Activated CD4-positive, alpha-beta memory T cell treated with anti-CD3 and anti-CD28 coated beads for 36 hours (primary cell): Measurements from ENCODE around the gene GPRIN3. TPM values are rescaled to one million over a fixed set of nuclear protein-coding genes. Genes with fewer than 3 reads are reported as not detected.

ENCODE experiments used
- CTCF ChIA-PET: fragments of 350-600 bp; sonication (Branson Sonifier 250); formaldehyde crosslinking; loops from one replicate; lab custom pipeline; 2021; ENCODE audit warnings: antibody characterized with exemption, inconsistent platforms; lab: Charles Lee
- POLR2A ChIA-PET: fragments of 350-600 bp; sonication (Branson Sonifier 250); formaldehyde crosslinking; loops from one replicate; lab custom pipeline; 2021; ENCODE audit warnings: antibody characterized with exemption; lab: Charles Lee
- DNase-seq: peaks from one replicate; pipeline ENCODE4 v3.0.0-alpha.2; 2020
- H3K27ac Mint-ChIP-seq: one replicate; pipeline ENCODE4 v1.8.0; 2021; ENCODE audit warnings: mixed read lengths
- H3K27me3 Mint-ChIP-seq: one replicate; pipeline ENCODE4 v1.8.0; 2021; ENCODE audit warnings: mixed read lengths
- H3K36me3 Mint-ChIP-seq: one replicate; pipeline ENCODE4 v1.8.0; 2021; ENCODE audit warnings: mixed read lengths
- H3K4me1 Mint-ChIP-seq: one replicate; pipeline ENCODE4 v1.8.0; 2021; ENCODE audit warnings: low read depth, mixed read lengths
- H3K4me3 Mint-ChIP-seq: one replicate; pipeline ENCODE4 v1.8.0; 2021; ENCODE audit warnings: mild to moderate bottlenecking, mixed read lengths
- H3K9me3 Mint-ChIP-seq: one replicate; pipeline ENCODE4 v1.8.0; 2021; ENCODE audit warnings: mixed read lengths
- intact Hi-C: fragments of 100-400 bp; cut with micrococcal nuclease; formaldehyde crosslinking; loops from one replicate; pipeline ENCODE4 v1.15.1; 2023
- total RNA-seq, 2 experiments: library from RNA; stranded (reverse); gene quantifications; one replicate each; pipeline ENCODE4 v1.2.3, GENCODE V29; 2021

The GPRIN3 gene
- total RNA-seq, 2 experiments from 2014 or later = 20.0 to 22.7 TPM

DNA sequence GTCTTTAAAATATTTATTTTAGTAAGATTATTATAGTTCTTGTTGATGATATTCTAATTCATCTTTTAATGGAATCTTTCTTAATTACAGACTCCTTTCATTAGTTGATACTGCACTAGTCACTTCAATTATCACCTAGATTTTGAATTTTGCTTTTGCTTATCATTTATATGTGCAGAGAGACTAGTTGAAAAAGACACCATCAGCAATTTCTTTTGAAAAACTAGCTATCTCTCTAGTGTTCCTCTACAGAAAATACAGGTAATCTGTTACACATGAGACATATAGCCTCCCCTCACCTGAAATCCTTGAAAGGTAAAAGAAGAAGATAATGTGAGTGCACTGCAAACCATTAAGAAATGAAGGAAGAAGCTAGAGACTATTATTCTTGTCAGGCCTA, 31.3 kb downstream of the GPRIN3 start:
- intact Hi-C loops = no loop called here
- H3K4me3 Mint-ChIP-seq = no peak overlapping the region

DNA sequence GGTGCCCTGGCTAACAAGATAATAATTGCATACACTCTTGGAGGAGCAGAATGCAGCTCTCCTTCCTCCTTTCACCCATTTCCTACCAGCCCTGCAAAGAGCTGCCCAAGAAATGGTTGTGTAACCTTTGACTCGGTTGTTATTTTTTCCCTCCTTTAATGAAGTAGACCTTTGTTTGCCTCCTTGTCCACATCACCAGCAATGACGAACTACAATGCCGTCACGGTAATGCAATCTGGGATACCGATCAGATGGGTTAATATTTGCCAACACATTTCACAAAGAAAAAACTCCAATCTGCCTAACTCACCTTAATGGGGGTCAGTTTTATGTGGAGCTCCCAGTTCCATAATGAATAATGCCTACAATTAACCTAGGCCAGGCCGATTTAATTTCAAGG, 32.0 kb downstream of the GPRIN3 start:
- ChIA-PET CTCF (interaction anchor here (0.8 to 1.3 kb wide), 3 partner anchors 7 to 21 kb away, joined by 3 to 4 read pairs (median 4); no protein-coding TSS in a partner anchor), POLR2A (interaction anchor here (1.0 kb wide), 1 partner anchor 18 kb away, joined by 3 read pairs; no protein-coding TSS in a partner anchor)
- peaks cover 10% of the 10 kb centered on the region for H3K36me3 Mint-ChIP-seq
- intact Hi-C loops = no loop called here
- no peak overlapping the region for H3K4me3 Mint-ChIP-seq
- DNase-seq = no peak
- H3K9me3 Mint-ChIP-seq = no peaks in the 10 kb centered on the region
- no peaks in the 10 kb centered on the region for H3K27me3 Mint-ChIP-seq
- no peak overlapping the region for H3K27ac Mint-ChIP-seq
- peaks cover 70% of the 10 kb centered on the region for H3K4me1 Mint-ChIP-seq

More for the DNA sequence above, 31.3 kb downstream of the GPRIN3 start:
- Mint-ChIP-seq H3K4me1 (peaks cover 65% of the 10 kb centered on the region), H3K27ac (no peak overlapping the region), H3K36me3 (peaks cover 10% of the 10 kb centered on the region), H3K27me3 (no peaks in the 10 kb centered on the region), H3K9me3 (no peaks in the 10 kb centered on the region)
- DNase-seq = no peak
- ChIA-PET CTCF (interaction anchor here (0.7 to 1.3 kb wide), 7 partner anchors 10 to 31 kb away, joined by 3 to 6 read pairs (median 3); partner anchors contain the start of gene GPRIN3), POLR2A (interaction anchor here (0.8 to 1.0 kb wide), 2 partner anchors 16 to 18 kb away, joined by 3 read pairs; no protein-coding TSS in a partner anchor)

DNA sequence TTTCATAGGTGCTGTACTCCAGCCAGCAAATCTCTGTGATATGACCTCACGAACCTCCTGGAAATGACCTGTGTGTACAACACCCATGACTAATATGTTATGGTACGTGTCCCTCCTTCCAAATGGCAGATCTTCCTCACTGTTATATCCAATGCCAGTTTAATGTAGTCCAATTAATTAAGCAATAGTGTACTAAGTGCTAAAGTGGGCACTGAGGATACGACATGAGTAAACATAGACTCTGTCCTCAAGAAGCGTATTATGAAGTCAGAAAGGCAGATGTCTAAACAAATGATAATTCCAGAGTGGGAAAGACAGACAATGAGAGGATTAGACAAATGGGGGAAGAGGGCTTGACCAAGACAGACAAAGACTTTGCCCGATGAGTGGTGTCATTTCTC, 33.9 kb downstream of the GPRIN3 start:
- Mint-ChIP-seq H3K27me3 (no peaks in the 10 kb centered on the region), H3K4me1 (peaks cover 86% of the 10 kb centered on the region), H3K27ac (no peak overlapping the region), H3K9me3 (no peaks in the 10 kb centered on the region), H3K36me3 (peaks cover 10% of the 10 kb centered on the region), H3K4me3 (no peak overlapping the region)
- DNase-seq = no peak
- intact Hi-C loops = loop anchor here (2.0 kb wide), 1 partner anchor 15 kb away; no protein-coding TSS in a partner anchor
- ChIA-PET POLR2A (interaction anchor here (1.1 kb wide), 1 partner anchor 13 kb away, joined by 3 read pairs; no protein-coding TSS in a partner anchor), CTCF (interaction anchor here (1.2 to 2.0 kb wide), 3 partner anchors 10 to 18 kb away, joined by 4 to 5 read pairs (median 5); no protein-coding TSS in a partner anchor)

DNA sequence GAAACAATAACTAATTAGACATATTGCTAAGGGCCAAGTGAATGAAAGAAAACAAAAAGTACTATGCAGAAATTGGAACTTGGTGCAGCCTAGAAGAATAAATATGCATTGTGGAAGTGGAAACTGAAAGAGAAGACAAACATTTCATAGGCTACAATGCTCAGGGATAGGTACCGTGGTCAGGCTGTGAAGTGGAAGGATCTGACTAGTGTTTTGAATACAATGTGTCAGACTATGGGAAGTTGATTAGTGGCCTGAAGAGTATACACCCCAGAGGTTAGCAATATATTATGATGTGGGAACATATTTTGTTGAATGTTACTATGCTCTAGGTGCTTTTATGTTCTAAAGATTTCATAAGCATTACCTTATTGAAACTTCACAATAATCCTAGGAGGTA, 36.8 kb downstream of the GPRIN3 start:
- Mint-ChIP-seq H3K4me3 (no peak overlapping the region), H3K27ac (no peak overlapping the region), H3K36me3 (peaks cover 4% of the 10 kb centered on the region), H3K4me1 (peaks cover 92% of the 10 kb centered on the region), H3K27me3 (no peaks in the 10 kb centered on the region), H3K9me3 (no peaks in the 10 kb centered on the region)
- no peak for DNase-seq
- CTCF ChIA-PET = interaction anchor here (0.6 to 1.4 kb wide), 2 partner anchors 12 to 15 kb away, joined by 3 to 6 read pairs; no protein-coding TSS in a partner anchor
- intact Hi-C loops = loop anchor here (2.0 kb wide), 1 partner anchor 24 kb away; no protein-coding TSS in a partner anchor
- POLR2A ChIA-PET = interaction anchor here (0.9 kb wide), 1 partner anchor 14 kb away, joined by 3 read pairs; no protein-coding TSS in a partner anchor

DNA sequence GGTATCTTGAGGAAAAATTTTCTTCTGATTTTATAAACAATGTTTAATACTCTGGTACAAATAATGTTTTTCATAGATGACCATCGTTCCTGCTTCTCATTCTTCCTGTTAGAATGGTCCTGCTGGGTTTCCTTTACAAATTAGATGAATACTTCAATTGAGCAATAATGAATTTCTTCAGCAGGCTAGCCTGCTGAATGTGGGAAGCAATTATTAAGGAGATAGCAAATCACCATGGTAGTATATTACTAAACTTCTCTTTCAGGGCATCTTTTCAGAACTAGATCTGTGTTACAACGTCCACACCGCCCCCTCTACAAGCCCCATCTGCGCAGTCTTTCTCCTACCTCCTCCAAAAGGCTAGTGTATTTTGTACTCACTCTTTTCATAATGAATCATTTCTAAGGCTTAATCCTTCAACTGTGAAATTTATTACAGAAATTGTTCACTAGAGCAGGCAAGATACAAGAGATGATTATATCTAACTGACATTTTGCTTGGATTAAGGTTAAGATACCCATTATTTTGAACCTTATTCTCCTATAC, 38.4 kb downstream of the GPRIN3 start:
- Mint-ChIP-seq H3K27ac (no peak overlapping the region), H3K4me3 (no peak overlapping the region), H3K4me1 (peaks cover 88% of the 10 kb centered on the region), H3K27me3 (no peaks in the 10 kb centered on the region), H3K9me3 (peaks cover 3% of the 10 kb centered on the region), H3K36me3 (peaks cover 6% of the 10 kb centered on the region)
- ChIA-PET POLR2A (interaction anchor here (1.2 kb wide), 1 partner anchor 9 kb away, joined by 3 read pairs; no protein-coding TSS in a partner anchor), CTCF (interaction anchor here (2.2 kb wide), 1 partner anchor 14 kb away, joined by 7 read pairs; no protein-coding TSS in a partner anchor)
- intact Hi-C loops = loop anchor here (2.0 kb wide), 1 partner anchor 14 kb away; no protein-coding TSS in a partner anchor
- no peak for DNase-seq

DNA sequence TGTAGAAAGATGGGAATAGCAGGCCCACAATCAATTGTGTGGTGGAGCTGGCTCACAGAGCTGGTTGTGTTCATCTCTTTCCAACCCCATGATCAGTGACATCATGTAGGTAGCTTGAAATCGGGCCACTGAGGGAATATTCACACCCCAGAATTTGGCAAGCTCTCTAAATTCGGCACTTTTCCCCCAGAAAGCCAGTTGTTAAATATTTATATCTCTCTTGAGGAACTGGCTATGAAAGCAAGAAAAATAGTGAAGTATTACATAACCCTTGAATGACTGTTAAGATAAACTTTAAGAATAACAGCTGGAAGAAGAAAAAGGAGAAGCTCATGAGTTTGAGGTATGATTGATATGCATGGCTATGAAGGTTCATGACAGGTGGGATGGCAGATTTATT, 38.9 kb downstream of the GPRIN3 start:
- H3K27ac Mint-ChIP-seq = no peak overlapping the region
- H3K27me3 Mint-ChIP-seq = no peaks in the 10 kb centered on the region
- no peak for DNase-seq
- H3K4me1 Mint-ChIP-seq = peaks cover 88% of the 10 kb centered on the region
- peaks cover 9% of the 10 kb centered on the region for H3K36me3 Mint-ChIP-seq
- POLR2A ChIA-PET = interaction anchor here (1.2 kb wide), 1 partner anchor 8 kb away, joined by 3 read pairs; no protein-coding TSS in a partner anchor
- peaks cover 7% of the 10 kb centered on the region for H3K9me3 Mint-ChIP-seq
- intact Hi-C loops = loop anchor here (2.0 kb wide), 1 partner anchor 14 kb away; no protein-coding TSS in a partner anchor
- CTCF ChIA-PET = interaction anchor here (2.2 kb wide), 1 partner anchor 13 kb away, joined by 7 read pairs; no protein-coding TSS in a partner anchor
- no peak overlapping the region for H3K4me3 Mint-ChIP-seq

DNA sequence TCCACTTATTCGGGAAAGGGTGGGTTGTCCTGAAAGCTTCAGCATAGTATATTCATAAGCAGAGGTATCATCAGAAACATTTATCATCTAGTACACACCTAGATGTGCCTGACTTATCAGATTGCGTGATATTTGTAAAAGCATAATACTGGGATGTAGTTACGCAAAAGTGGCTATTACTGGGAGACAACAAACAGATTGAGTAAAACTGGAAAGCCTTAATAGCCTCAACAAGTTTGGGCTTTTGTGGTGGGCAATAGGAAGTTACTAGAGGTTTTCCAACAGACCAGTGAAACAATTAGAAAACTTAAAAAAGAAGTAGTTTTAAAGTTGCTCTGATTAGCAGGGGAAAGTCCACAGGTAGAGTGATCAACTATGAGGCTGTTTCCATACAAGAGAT, 39.8 kb downstream of the GPRIN3 start:
- Mint-ChIP-seq H3K4me3 (no peak overlapping the region), H3K9me3 (peaks cover 7% of the 10 kb centered on the region), H3K4me1 (peaks cover 87% of the 10 kb centered on the region), H3K27me3 (no peaks in the 10 kb centered on the region), H3K27ac (peak overlapping the region; percentile 18), H3K36me3 (peaks cover 9% of the 10 kb centered on the region)
- ChIA-PET CTCF (no interaction called here), POLR2A (no interaction called here)
- intact Hi-C loops = loop anchor here (2.0 kb wide), 1 partner anchor 15 kb away; no protein-coding TSS in a partner anchor
- no peak for DNase-seq

DNA sequence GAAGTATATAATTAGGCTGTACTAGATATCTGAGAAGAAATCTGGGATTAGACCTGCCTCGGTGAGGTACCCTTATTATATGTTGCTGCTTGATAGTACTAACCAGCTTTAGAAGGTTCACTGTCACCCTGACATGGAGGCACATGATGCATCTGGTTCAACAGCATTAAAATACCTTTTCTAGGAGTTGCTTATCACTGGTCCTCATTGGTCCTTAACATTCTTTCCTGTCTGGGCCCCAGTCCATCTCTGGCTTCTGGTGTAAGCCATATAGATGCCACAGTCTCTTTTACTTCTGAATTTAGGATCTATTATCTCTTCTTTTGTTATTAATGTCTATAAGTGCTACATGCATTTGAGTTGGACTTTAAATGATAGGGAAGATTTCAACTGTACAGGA, 40.2 kb downstream of the GPRIN3 start:
- Mint-ChIP-seq H3K27me3 (no peaks in the 10 kb centered on the region), H3K4me1 (peaks cover 87% of the 10 kb centered on the region), H3K36me3 (peaks cover 9% of the 10 kb centered on the region), H3K4me3 (no peak overlapping the region), H3K27ac (no peak overlapping the region), H3K9me3 (peaks cover 7% of the 10 kb centered on the region)
- intact Hi-C loops = no loop called here
- no peak for DNase-seq
- CTCF ChIA-PET = no interaction called here
- POLR2A ChIA-PET = no interaction called here

DNA sequence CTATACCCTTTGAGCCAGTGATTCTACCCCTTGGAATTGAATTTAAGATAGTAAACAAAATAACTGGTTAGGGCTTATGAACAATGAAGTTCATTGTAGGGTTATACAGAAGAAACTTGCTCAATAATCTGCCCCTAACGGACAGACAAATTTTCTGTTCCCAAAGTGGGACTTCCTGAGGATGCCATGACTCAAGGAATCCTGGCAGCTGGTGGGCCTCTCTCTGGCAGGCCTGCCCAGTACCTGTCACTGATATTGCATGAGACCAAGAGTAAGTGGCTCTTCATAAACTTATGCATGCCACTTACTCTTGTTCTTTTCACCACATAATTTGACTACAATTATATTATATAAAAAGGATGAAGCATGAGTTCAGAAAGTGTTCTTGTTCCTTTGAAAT, 41.5 kb downstream of the GPRIN3 start:
- intact Hi-C loops = no loop called here
- peaks cover 7% of the 10 kb centered on the region for H3K36me3 Mint-ChIP-seq
- no peak overlapping the region for H3K4me3 Mint-ChIP-seq
- peaks cover 83% of the 10 kb centered on the region for H3K4me1 Mint-ChIP-seq
- no peak for DNase-seq
- peaks cover 7% of the 10 kb centered on the region for H3K9me3 Mint-ChIP-seq
- ChIA-PET POLR2A (no interaction called here), CTCF (no interaction called here)
- H3K27ac Mint-ChIP-seq = no peak overlapping the region
- no peaks in the 10 kb centered on the region for H3K27me3 Mint-ChIP-seq

DNA sequence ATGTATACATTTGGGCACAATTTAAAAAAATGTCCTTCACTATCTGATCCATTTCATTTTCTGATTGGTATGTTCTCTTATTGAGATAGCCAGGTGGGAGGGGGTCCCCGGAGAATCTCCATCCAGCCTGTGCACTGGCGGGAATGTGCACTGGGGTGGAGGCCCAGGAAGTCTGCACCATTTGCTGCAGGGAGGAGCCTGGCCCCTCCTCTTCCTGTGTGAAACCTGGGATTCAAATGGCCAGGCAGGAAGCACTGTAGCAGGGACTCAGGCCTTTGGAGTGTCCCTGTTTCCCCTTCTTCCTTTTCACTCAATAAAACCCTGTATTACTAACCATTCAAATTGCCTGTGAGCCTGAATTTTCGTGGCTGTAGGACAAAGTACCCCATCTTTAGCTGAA, 44.3 kb downstream of the GPRIN3 start:
- intact Hi-C loops = no loop called here
- Mint-ChIP-seq H3K36me3 (peaks cover 7% of the 10 kb centered on the region), H3K4me1 (peaks cover 81% of the 10 kb centered on the region), H3K9me3 (peaks cover 7% of the 10 kb centered on the region), H3K27me3 (no peaks in the 10 kb centered on the region), H3K27ac (peak overlapping the region; percentile 47), H3K4me3 (no peak overlapping the region)
- POLR2A ChIA-PET = no interaction called here
- DNase-seq = no peak
- CTCF ChIA-PET = interaction anchor here (0.9 to 2.0 kb wide), 3 partner anchors 8 to 24 kb away, joined by 3 to 5 read pairs (median 3); no protein-coding TSS in a partner anchor

DNA sequence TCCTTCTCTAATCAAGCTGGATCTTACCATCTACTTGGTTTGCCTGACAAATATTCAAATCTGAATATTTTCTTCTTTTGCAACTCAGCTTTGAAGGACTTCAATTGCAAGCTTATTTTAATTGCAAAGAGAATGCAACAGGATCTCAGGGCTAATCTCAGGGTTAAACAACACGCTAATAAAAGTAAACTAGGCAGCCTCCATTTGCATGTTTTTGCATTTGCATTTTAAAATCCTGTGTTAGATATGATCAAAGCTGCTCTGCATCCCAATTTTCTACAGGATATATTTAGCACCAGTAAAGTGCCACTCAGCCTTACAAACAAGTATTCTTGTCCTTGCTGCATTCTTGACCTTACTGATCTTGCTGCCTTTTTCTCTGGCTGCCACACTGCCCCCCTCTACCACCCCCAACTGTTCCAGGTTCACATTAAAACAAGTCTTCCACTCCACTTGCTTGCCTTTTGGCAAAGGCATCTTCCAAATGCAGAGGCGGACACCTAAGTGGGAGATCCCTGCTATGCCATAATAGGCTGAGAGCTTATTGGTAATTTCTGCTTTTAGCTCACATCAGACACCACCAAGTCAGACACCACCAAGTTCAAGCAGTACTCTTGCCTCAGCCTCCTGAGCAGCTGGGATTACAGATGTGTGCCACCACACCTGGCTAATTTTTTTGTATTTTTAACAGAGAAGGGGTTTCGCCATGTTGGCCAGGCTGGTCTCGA, 48.1 kb downstream of the GPRIN3 start:
- peaks cover 9% of the 10 kb centered on the region for H3K9me3 Mint-ChIP-seq
- no peak overlapping the region for H3K4me3 Mint-ChIP-seq
- ChIA-PET CTCF (interaction anchor here (0.5 to 2.4 kb wide), 9 partner anchors 13 to 530 kb away, joined by 3 to 15 read pairs (median 4); no protein-coding TSS in a partner anchor), POLR2A (interaction anchor here (1.0 to 1.9 kb wide), 4 partner anchors 9 to 58 kb away, joined by 3 to 4 read pairs (median 3); no protein-coding TSS in a partner anchor)
- peaks cover 10% of the 10 kb centered on the region for H3K36me3 Mint-ChIP-seq
- peak overlapping the region; percentile 28 for H3K27ac Mint-ChIP-seq
- H3K27me3 Mint-ChIP-seq = no peaks in the 10 kb centered on the region
- peaks cover 88% of the 10 kb centered on the region for H3K4me1 Mint-ChIP-seq
- intact Hi-C loops = no loop called here
- no peak for DNase-seq
